Loucy (cell line): ENCODE measurements around the gene GRK6.

Source experiments
- H2AFZ ChIP-seq: fragments of 200-600 bp; sonication (generic); 2 replicates; pipeline ENCODE4 v1.6.0; 2016; ENCODE audit warnings: antibody characterized with exemption, mild to moderate bottlenecking, low read length, moderate library complexity
- H3F3A ChIP-seq: fragments of 200-600 bp; 2 replicates; pipeline ENCODE4 v1.6.0; 2016; ENCODE audit warnings: antibody characterized with exemption, low read depth, mild to moderate bottlenecking
- H3K27me3 ChIP-seq: fragments of 200-600 bp; sonication (generic); 2 replicates; pipeline ENCODE4 v1.6.1; 2014; ENCODE audit warnings: low read length, mild to moderate bottlenecking; ENCODE audit not compliant: insufficient read depth, poor library complexity, severe bottlenecking
- H3K36me3 ChIP-seq: fragments of 200-600 bp; sonication (generic); 2 replicates; pipeline ENCODE4 v1.6.1; 2016; ENCODE audit warnings: low read length; ENCODE audit not compliant: insufficient read depth
- H3K4me1 ChIP-seq: fragments of 200-600 bp; sonication (generic); 2 replicates; pipeline ENCODE4 v1.5.1; 2014; ENCODE audit warnings: low read length, mild to moderate bottlenecking; ENCODE audit not compliant: insufficient read depth, poor library complexity, severe bottlenecking
- H3K4me2 ChIP-seq: fragments of 200-600 bp; sonication (generic); 2 replicates; pipeline ENCODE4 v1.6.0; 2014; ENCODE audit warnings: antibody characterized with exemption, low read length, low read depth, mild to moderate bottlenecking; ENCODE audit not compliant: poor library complexity, severe bottlenecking
- H3K4me3 ChIP-seq: fragments of 200-600 bp; sonication (generic); 2 replicates; pipeline ENCODE4 v1.5.1; 2014; ENCODE audit warnings: low read length, mild to moderate bottlenecking, mixed read lengths; ENCODE audit not compliant: poor library complexity, severe bottlenecking
- H3K79me2 ChIP-seq: fragments of 200-600 bp; sonication (generic); 2 replicates; pipeline ENCODE4 v1.6.1; 2014; ENCODE audit warnings: low read length; ENCODE audit not compliant: insufficient read depth
- H3K9ac ChIP-seq: fragments of 200-600 bp; sonication (generic); 2 replicates; pipeline ENCODE4 v1.6.0; 2014; ENCODE audit warnings: mild to moderate bottlenecking, low read depth, low read length, moderate library complexity; ENCODE audit not compliant: poor library complexity, severe bottlenecking
- H3K9me2 ChIP-seq: fragments of 200-600 bp; sonication (generic); replicated peaks from 2 replicates; pipeline ENCODE4 v1.6.1; 2016; ENCODE audit warnings: low read depth, low read length, mixed read lengths
- H3K9me3 ChIP-seq: fragments of 200-600 bp; sonication (generic); 2 replicates; pipeline ENCODE4 v1.6.1; 2014; ENCODE audit warnings: mild to moderate bottlenecking, antibody characterized with exemption, low read length, low read depth; ENCODE audit not compliant: insufficient read depth
- H4K20me1 ChIP-seq: fragments of 200-600 bp; sonication (generic); 2 replicates; pipeline ENCODE4 v1.6.0; 2014; ENCODE audit warnings: antibody characterized with exemption, low read length, mild to moderate bottlenecking; ENCODE audit not compliant: insufficient read depth, poor library complexity, severe bottlenecking
- CTCF ChIP-seq: fragments of 200-600 bp; sonication (generic); conservative IDR thresholded peaks from 2 replicates; pipeline ENCODE4 v1.5.1; 2014; ENCODE audit warnings: mild to moderate bottlenecking, antibody characterized with exemption, low read length
- EZH2phosphoT487 ChIP-seq: fragments of 200-600 bp; IDR thresholded peaks from 2 replicates; pipeline ENCODE4 v1.6.1; 2018; ENCODE audit warnings: antibody characterized with exemption, mild to moderate bottlenecking, moderate library complexity, borderline replicate concordance

Gene GRK6

GRCh38 chr5:177490992-177491391, 64.5 kb downstream of the GRK6 start:
- H3K9me3 ChIP-seq: no peaks in the 10 kb centered on the region
- H3K9me2 ChIP-seq: no peaks in the 10 kb centered on the region
- no peak for TF ChIP-seq CTCF
- no peak for TF ChIP-seq EZH2phosphoT487
- no peaks in the 10 kb centered on the region for H3F3A ChIP-seq
- H4K20me1 ChIP-seq: peaks cover 13% of the 10 kb centered on the region
- peaks cover 4% of the 10 kb centered on the region; the same call in 1 of the 2 replicates for H3K36me3 ChIP-seq
- no peak overlapping the region for H2AFZ ChIP-seq
- peaks cover 28% of the 10 kb centered on the region; the same call in 1 of the 2 replicates for H3K79me2 ChIP-seq
- no peaks in the 10 kb centered on the region for H3K27me3 ChIP-seq
- H3K4me1 ChIP-seq: peaks cover 5% of the 10 kb centered on the region
- H3K4me2 ChIP-seq: no peak overlapping the region
- no peak overlapping the region for H3K4me3 ChIP-seq
- H3K9ac ChIP-seq: no peak overlapping the region

GRCh38 chr5:177491429-177491945, 65.0 kb downstream of the GRK6 start:
- H3K4me3 ChIP-seq: no peak overlapping the region
- no peak overlapping the region for H3K9ac ChIP-seq
- peaks cover 13% of the 10 kb centered on the region for H4K20me1 ChIP-seq
- H2AFZ ChIP-seq: no peak overlapping the region
- H3K4me2 ChIP-seq: no peak overlapping the region
- no peaks in the 10 kb centered on the region for H3F3A ChIP-seq
- H3K9me2 ChIP-seq: no peaks in the 10 kb centered on the region
- H3K27me3 ChIP-seq: no peaks in the 10 kb centered on the region
- no peaks in the 10 kb centered on the region for H3K9me3 ChIP-seq
- peak; percentile 23; the same call in 1 of the 2 replicates for TF ChIP-seq CTCF
- TF ChIP-seq EZH2phosphoT487: no peak
- peaks cover 4% of the 10 kb centered on the region; the same call in 1 of the 2 replicates for H3K36me3 ChIP-seq
- H3K79me2 ChIP-seq: peaks cover 33% of the 10 kb centered on the region; the same call in 1 of the 2 replicates
- H3K4me1 ChIP-seq: peaks cover 5% of the 10 kb centered on the region

GRCh38 chr5:177491983-177492746, 65.7 kb downstream of the GRK6 start:
- Histone ChIP-seq H3K36me3 (peaks cover 2% of the 10 kb centered on the region; the same call in 1 of the 2 replicates), H2AFZ (no peak overlapping the region), H3K9me2 (no peaks in the 10 kb centered on the region), H3K27me3 (no peaks in the 10 kb centered on the region), H3F3A (no peaks in the 10 kb centered on the region), H3K9ac (no peak overlapping the region), H3K4me1 (peaks cover 5% of the 10 kb centered on the region), H3K4me3 (no peak overlapping the region), H3K79me2 (peaks cover 36% of the 10 kb centered on the region; the same call in 1 of the 2 replicates), H3K4me2 (no peak overlapping the region), H3K9me3 (no peaks in the 10 kb centered on the region), H4K20me1 (peaks cover 13% of the 10 kb centered on the region)
- TF ChIP-seq EZH2phosphoT487 (no peak), CTCF (no peak)
